Spinal cord (tissue), 10 donors: Measurements from ENCODE around the gene CRYBA4. TPM values are rescaled to one million over a fixed set of nuclear protein-coding genes. Genes with fewer than 3 reads are reported as not detected.

ENCODE experiments used
- DNase-seq, 6 donors: peaks; one replicate each; pipeline versions ENCODE4 v3.0.0 to v3.0.0-alpha.2; 2013 to 2015; ENCODE audit warnings: low spot score in 6 of 6, low read depth in 4 of 6
- H3K27ac ChIP-seq: one replicate; pipeline ENCODE4 v1.5.1; 2013; ENCODE audit warnings: low read depth, low read length, control low read depth
- H3K27me3 ChIP-seq: one replicate; pipeline ENCODE4 v1.6.1; 2013; ENCODE audit warnings: low read length; ENCODE audit not compliant: control insufficient read depth, insufficient read depth
- H3K36me3 ChIP-seq: one replicate; pipeline ENCODE4 v1.6.1; 2013; ENCODE audit warnings: low read length; ENCODE audit not compliant: control insufficient read depth, insufficient read depth
- H3K4me1 ChIP-seq: one replicate; pipeline ENCODE4 v1.6.1; 2013; ENCODE audit warnings: low read length; ENCODE audit not compliant: control insufficient read depth, insufficient read depth
- H3K4me3 ChIP-seq: one replicate; pipeline ENCODE4 v1.5.1; 2013; ENCODE audit warnings: low read depth, low read length, control low read depth
- H3K9me3 ChIP-seq: one replicate; pipeline ENCODE4 v1.6.1; 2013; ENCODE audit warnings: low read length; ENCODE audit not compliant: control insufficient read depth, insufficient read depth
- WGBS: methylation state at CpG from one replicate; pipeline ENCODE4 v1.1.5; 2013; ENCODE audit warnings: missing lambda C conversion rate; ENCODE audit not compliant: insufficient coverage; 5-methylcytosine and 5-hydroxymethylcytosine counted together
- polyA plus RNA-seq, 2 donors: library from polyadenylated mRNA; unstranded; fragments of 120-200 nt; gene quantifications; one replicate each; pipeline ENCODE4 v1.2.1, GENCODE V29; 2013; ENCODE audit not compliant: insufficient read length in 2 of 2
- total RNA-seq, 2 donors: library from RNA; depleted of rRNA in 1 of 2; stranded (reverse); fragments of 120-200 nt in 1 of 2; fragments of >200 nt in 1 of 2; gene quantifications; one replicate each; pipeline versions ENCODE4 v1.2.3 to v1.2.4, GENCODE V29; 2013 to 2014
- donor health status: healthy.

CRYBA4 gene
- total and polyA plus RNA-seq, 4 donors, result not detected

DNA sequence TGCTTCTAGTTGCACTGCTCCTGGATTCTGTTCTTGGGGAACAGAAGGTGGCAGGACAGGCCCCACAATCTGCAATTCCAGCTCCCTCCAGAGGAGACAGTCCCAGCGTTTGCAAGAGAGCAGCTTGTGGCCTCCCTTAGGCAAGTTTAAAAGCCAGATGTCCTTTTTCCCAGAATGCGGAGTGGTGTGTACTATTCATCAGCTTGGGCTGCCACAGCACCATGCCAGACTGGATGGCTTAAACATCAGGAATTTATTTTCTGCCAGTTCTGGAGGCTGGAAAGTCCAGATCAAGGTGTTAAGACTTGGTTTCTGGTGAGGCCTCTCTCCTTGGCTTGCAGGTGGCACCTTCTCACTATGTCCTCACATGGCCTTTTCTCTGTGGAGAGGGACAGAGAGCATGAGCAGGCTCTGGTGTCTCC lies 47.3 kb downstream of the CRYBA4 start:
- Histone ChIP-seq H3K27ac (no peak overlapping the region), H3K4me1 (peaks cover 26% of the 10 kb centered on the region), H3K4me3 (no peak overlapping the region), H3K27me3 (no peaks in the 10 kb centered on the region), H3K9me3 (no peaks in the 10 kb centered on the region), H3K36me3 (peaks cover 38% of the 10 kb centered on the region)
- peak in 1 of 6 donors; percentile 43 for DNase-seq
- WGBS, result 25% methylated on average over 2 of the region's 2 CpGs

DNA sequence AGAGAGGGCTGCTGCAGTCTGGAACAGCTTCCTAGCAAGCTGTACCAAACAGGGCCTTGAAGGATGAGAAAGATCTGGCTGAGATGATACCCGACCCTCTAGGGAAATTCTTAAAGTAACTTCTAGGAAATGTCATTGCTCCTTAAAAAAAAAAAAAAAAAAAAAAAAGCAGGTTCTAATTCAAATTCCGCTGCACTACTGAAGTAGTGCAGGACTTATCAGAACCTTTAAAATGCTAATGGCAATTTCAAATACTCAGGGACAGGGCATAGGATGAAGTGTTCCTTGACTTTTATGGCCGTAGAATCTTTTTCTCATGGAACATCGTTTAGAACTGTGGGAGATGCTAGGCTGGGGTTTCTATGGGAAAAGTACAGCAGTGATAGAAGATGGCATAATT lies 48.7 kb downstream of the CRYBA4 start:
- peaks cover 38% of the 10 kb centered on the region for H3K36me3 ChIP-seq
- H3K4me1 ChIP-seq, result peaks cover 35% of the 10 kb centered on the region
- H3K9me3 ChIP-seq, result no peaks in the 10 kb centered on the region
- H3K27ac ChIP-seq, result no peak overlapping the region
- 86% methylated on average over 2 of the region's 4 CpGs for WGBS
- no peak overlapping the region for H3K4me3 ChIP-seq
- no peaks in the 10 kb centered on the region for H3K27me3 ChIP-seq
- no peak for DNase-seq

DNA sequence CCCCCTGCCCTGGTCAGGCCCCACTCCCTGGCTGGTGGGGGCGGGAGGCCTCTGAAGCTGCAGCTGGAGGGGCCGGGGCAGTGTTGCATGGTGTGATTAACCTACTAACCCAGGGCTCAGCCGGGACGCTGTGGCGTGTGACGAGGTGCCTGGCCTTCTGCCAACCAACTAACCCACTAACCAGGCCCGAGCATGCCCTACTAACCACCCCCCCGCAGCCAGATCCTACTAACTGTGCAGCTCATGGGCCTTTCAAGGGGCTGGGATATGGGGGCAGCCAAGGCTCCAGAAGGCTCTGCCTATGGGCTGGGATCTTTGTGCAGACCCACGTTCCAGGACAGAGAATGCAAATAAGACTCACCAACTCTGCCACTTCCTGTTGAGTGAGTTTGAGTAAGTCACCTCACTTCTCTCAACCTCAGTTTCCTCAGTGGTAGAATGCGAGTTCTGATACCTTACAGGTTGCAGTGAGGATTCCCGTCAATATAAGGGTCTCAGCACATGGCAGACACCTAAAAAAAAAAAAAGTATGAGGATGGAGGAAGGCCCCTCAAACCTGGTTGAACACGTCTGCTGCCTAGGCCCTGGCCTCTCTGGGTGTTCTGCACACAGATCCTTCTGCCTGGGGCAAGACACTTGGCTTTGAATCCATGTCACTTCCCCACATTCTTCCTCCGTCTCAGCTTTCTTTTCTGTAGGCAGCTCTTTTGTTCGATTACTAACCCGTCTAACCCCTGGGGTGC lies 49.7 kb downstream of the CRYBA4 start:
- DNase-seq, result no peak
- H3K4me1 ChIP-seq, result peaks cover 32% of the 10 kb centered on the region

DNA sequence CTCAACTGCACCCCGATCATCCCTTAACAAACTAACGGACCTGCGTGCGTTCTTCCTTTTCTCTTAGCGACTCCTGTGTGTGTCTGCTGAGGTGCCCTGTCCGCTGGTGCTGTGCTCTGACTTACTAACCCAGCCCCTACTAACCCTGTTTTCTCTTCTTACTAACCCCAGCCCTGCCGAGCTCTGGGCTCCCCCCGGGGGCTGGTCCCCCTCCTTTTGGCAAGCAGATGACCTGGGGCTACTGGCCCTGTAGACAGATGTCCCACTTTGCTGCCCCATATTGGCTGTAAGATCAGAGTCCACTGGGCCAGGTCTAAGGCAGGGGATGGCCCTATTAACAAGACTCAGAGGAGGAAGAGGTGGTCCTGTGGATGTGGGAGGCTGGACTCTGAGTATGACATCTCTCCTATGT lies 50.3 kb downstream of the CRYBA4 start:
- peak overlapping the region; percentile 81 for H3K4me3 ChIP-seq
- H3K9me3 ChIP-seq, result no peaks in the 10 kb centered on the region
- no peak for DNase-seq
- WGBS, result 77% methylated on average over 8 of the region's 8 CpGs
- H3K36me3 ChIP-seq, result peaks cover 26% of the 10 kb centered on the region
- H3K27me3 ChIP-seq, result no peaks in the 10 kb centered on the region
- H3K4me1 ChIP-seq, result peaks cover 30% of the 10 kb centered on the region
- peak overlapping the region; percentile 96 for H3K27ac ChIP-seq

More for the DNA sequence above, 49.7 kb downstream of the CRYBA4 start:
- Histone ChIP-seq H3K27ac (peak overlapping the region; percentile 96), H3K4me3 (no peak overlapping the region), H3K9me3 (no peaks in the 10 kb centered on the region), H3K36me3 (peaks cover 32% of the 10 kb centered on the region), H3K27me3 (no peaks in the 10 kb centered on the region)
- WGBS, result 73% methylated on average over 6 of the region's 15 CpGs

DNA sequence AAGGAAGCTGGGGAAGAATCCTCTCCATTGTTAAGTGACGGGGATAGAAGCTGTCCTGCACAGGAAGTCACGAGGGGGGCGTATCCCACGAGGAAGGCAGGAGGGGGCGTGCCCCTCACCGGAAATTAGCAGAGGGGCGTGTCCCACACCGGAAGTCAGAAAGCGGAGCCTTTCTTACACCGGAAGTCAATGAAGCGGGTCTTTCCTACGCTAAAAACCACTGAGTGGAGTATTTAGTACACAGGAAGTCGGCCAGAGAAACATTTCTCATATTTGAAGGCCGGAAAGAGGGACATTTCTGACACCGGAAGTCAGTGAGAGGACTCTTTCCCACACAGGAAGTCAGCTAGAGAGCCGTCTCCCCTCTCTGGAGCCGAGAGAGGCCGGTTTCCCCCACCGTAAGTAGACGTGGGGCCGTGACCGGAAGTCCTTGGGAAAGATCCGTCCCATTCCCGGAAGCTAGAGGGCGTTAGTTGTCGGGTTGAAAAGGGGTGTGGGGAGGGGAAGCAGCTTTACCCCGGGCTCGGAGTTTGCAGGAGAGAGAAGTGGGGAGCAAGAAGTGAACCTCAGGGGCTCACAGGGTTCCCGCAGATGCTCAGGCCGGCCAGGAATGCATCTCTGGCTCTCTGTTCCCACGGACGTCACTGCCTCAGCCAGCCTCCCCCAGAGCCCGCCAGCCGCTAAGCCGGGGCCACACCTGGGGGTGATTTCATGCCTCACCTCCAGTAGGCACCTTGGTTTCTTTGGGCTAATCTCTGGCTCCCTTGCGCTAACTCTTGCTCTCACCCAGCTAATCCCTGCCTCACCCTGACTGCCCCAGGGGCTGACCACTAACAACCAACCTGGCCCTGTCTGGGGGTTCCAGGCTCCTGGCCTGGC lies 51.1 kb downstream of the CRYBA4 start:
- Histone ChIP-seq H3K4me3 (peak overlapping the region; percentile 81), H3K27me3 (no peaks in the 10 kb centered on the region), H3K4me1 (peaks cover 30% of the 10 kb centered on the region), H3K9me3 (no peaks in the 10 kb centered on the region), H3K36me3 (peaks cover 19% of the 10 kb centered on the region), H3K27ac (peak overlapping the region; percentile 96)
- under 1% methylated on average over 34 of the region's 36 CpGs for WGBS
- peak; percentile 85 to 99 (median 88) for DNase-seq

DNA sequence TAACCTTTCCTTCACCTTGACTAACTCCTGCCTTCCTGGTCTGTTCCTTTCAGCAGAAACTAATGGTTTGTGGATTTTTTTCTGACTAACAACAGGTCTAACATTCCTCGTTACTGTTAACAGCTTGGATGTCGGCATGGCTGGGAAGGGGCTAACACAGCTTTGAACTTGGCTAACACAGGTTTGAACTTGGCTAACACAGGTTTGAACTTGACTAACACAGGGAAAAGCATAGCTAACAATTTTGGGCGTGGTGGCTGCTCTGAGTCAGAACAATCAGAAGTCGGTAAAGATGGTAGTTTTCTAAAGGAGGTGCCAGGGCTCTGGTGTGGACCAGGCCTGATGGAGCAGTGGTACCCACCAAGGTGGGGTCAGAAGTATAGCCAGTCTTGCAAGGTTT lies 51.7 kb downstream of the CRYBA4 start:
- Histone ChIP-seq H3K27me3 (no peaks in the 10 kb centered on the region), H3K4me3 (peak overlapping the region; percentile 81), H3K9me3 (no peaks in the 10 kb centered on the region), H3K36me3 (peaks cover 13% of the 10 kb centered on the region), H3K4me1 (peaks cover 30% of the 10 kb centered on the region), H3K27ac (peak overlapping the region; percentile 96)
- WGBS, result 46% methylated on average over 4 of the region's 4 CpGs
- DNase-seq, result no peak

DNA sequence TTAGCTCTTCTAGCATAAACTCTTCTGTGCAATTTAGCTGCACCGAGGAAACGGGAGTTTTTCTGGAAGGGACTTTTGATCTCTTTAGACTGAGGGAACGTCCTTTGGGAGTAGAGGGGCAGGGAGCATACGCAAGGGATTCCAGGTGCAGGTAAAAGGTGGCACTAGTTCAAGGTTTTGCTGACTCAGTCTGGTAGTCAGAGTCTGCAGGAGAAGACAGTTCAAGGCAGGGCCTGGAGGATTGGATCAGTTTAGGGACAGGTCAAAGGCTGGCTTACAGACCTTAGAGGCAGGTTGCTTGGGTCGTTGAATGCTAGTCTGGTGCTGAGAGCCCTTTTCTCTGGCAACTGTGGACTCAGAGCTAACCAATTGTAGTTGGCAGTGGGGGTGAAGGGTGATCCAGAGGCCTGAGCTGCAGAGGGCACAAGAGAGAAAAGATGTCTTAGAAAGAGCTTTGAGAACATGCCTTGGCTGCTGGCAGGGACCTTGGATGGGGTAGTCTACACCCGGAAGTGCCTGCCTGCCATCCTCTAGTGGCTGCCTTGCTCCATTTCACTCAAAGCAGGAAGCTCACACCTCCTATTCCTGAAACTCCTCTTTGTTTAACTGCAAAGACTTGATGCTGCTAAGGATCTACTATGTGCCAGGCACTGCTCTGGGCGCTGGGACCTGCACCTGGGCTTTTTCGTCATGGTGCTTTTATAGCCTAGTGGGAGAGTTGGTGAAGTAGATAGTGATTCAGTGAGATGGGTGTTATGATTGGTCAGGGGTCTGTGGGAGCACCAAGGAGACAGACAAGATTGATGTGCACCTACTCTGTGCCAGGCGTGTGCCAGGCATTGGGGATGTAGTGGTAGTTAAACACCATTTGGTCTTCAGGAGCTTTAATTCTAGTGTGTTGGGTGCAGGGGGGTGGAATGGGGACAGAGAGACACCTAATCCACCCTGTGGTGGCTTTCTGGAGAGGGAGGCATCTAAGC lies 52.7 kb downstream of the CRYBA4 start:
- Histone ChIP-seq H3K27ac (no peak overlapping the region), H3K4me1 (peaks cover 30% of the 10 kb centered on the region), H3K9me3 (no peaks in the 10 kb centered on the region), H3K36me3 (peaks cover 3% of the 10 kb centered on the region), H3K4me3 (no peak overlapping the region), H3K27me3 (no peaks in the 10 kb centered on the region)
- 79% methylated on average over 9 of the region's 9 CpGs for WGBS
- no peak for DNase-seq

DNA sequence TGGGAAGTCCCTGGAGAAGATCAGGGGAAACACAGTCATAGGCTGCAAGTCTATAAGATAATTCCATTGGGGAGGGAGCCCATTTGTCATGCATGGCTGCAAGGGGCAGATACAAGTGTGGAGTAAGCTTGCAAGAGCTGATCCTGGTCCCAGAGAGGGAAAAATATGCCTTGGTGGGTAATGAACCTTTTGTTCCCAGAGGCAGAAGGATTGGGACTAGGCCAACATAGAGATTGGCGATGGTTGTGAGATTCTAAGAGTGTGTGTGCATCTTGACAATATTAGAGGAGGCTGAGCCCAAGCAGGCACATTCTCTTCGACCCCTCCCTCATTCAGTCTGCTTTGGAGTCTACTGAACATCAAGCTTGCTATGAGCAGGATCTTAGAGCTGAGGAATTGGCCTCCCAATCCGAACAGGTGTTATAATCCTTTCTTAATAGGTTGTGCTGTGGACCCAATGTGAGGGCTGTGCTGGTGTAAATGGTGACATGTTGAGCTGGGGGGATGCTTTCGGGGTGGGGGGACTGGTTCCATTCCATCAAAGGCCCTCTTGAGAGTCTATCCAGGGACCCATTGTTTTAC lies 54.0 kb downstream of the CRYBA4 start:
- Histone ChIP-seq H3K9me3 (no peaks in the 10 kb centered on the region), H3K4me1 (peaks cover 30% of the 10 kb centered on the region), H3K4me3 (no peak overlapping the region), H3K27ac (no peak overlapping the region), H3K36me3 (no peaks in the 10 kb centered on the region), H3K27me3 (no peaks in the 10 kb centered on the region)
- no CpG with 5 or more reads among the region's 4 CpGs for WGBS
- peak in 1 of 6 donors; percentile 61 for DNase-seq

DNA sequence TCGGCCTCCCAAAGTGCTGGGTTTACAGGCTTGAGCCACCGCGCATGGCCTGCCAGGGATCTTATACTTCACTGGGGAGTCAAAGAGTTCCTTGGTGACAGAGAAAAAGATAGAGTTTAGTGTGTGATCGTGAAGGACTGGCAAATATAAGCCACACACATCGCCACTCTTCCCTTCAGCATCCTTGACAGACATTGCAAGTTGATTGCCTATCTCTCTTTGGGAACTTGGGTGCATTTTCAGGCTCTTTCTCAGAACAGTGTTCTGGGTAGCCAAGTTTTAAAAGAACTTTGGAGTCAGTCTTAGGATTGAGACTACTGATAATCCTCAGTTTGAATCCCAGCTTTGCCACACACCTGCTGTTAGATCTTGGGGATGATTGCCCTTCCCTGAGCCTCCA lies 55.5 kb downstream of the CRYBA4 start:
- no peak overlapping the region for H3K27ac ChIP-seq
- H3K4me3 ChIP-seq, result no peak overlapping the region
- no peaks in the 10 kb centered on the region for H3K27me3 ChIP-seq
- peaks cover 9% of the 10 kb centered on the region for H3K36me3 ChIP-seq
- no peaks in the 10 kb centered on the region for H3K9me3 ChIP-seq
- WGBS, result no CpG with 5 or more reads among the region's 5 CpGs
- H3K4me1 ChIP-seq, result peaks cover 25% of the 10 kb centered on the region
- no peak for DNase-seq
